Neural cell (in vitro differentiated cells): ENCODE results near the gene ANO3. TPM values are rescaled to one million over a fixed set of nuclear protein-coding genes. Genes with fewer than 3 reads are reported as not detected.

ENCODE experiments used
- H2AFZ ChIP-seq: fragments of 200-600, 300-800 bp; sonication (generic), shearing (Covaris generic); 2 replicates; pipeline ENCODE4 v1.6.0; 2014; ENCODE audit warnings: low read depth, mild to moderate bottlenecking, antibody characterized with exemption, low read length, moderate library complexity
- H3F3A ChIP-seq: fragments of 200-600 bp; shearing (Covaris generic); 2 replicates; pipeline ENCODE4 v1.6.1; 2016; ENCODE audit warnings: mild to moderate bottlenecking, moderate library complexity, mixed read lengths, antibody characterized with exemption, low read length; ENCODE audit not compliant: insufficient read depth, poor library complexity, severe bottlenecking
- H3K27ac ChIP-seq: fragments of 200-600, 300-800 bp; sonication (generic), shearing (Covaris generic); 2 replicates; pipeline ENCODE4 v1.5.1; 2014; ENCODE audit warnings: mild to moderate bottlenecking, low read length, moderate library complexity
- H3K27me3 ChIP-seq: fragments of 300-800, 200-600 bp; sonication (generic), shearing (Covaris generic); 2 replicates; pipeline ENCODE4 v1.6.0; 2014; ENCODE audit warnings: mild to moderate bottlenecking, low read depth, low read length, moderate library complexity; ENCODE audit not compliant: insufficient read depth
- H3K36me3 ChIP-seq: fragments of 300-800, 200-600 bp; sonication (generic), shearing (Covaris generic); 2 replicates; pipeline ENCODE4 v1.5.1; 2014; ENCODE audit warnings: mild to moderate bottlenecking, antibody characterized with exemption, low read length, moderate library complexity; ENCODE audit not compliant: insufficient read depth
- H3K4me2 ChIP-seq: fragments of 300-800, 200-600 bp; sonication (generic), shearing (Covaris generic); 2 replicates; pipeline ENCODE4 v1.6.0; 2014; ENCODE audit warnings: mild to moderate bottlenecking, low read length
- H3K4me3 ChIP-seq: fragments of 300-800, 200-600 bp; sonication (generic), shearing (Covaris generic); 2 replicates; pipeline ENCODE4 v1.5.1; 2014; ENCODE audit warnings: mild to moderate bottlenecking, low read length, moderate library complexity
- H3K79me2 ChIP-seq: fragments of 200-600 bp; shearing (Covaris generic); replicated peaks from 2 replicates; pipeline ENCODE4 v1.6.0; 2014; ENCODE audit warnings: mild to moderate bottlenecking, low read length, moderate library complexity; ENCODE audit not compliant: insufficient read depth
- H3K9ac ChIP-seq: fragments of 300-800, 200-600 bp; sonication (generic), shearing (Covaris generic); 2 replicates; pipeline ENCODE4 v1.6.1; 2016; ENCODE audit warnings: mild to moderate bottlenecking, low read length, mixed read lengths
- H3K9me2 ChIP-seq: fragments of 200-600 bp; shearing (Covaris generic); 2 replicates; pipeline ENCODE4 v1.6.1; 2016; ENCODE audit warnings: mild to moderate bottlenecking, low read length, mixed read lengths; ENCODE audit not compliant: insufficient read depth
- H3K9me3 ChIP-seq: fragments of 200-600, 300-800 bp; sonication (generic), shearing (Covaris generic); 2 replicates; pipeline ENCODE4 v1.6.1; 2016; ENCODE audit warnings: mild to moderate bottlenecking, mixed run types, low read length, moderate library complexity, mixed read lengths
- H4K20me1 ChIP-seq: fragments of 200-600 bp; shearing (Covaris generic); 2 replicates; pipeline ENCODE4 v1.6.1; 2016; ENCODE audit warnings: mild to moderate bottlenecking, mixed run types; ENCODE audit not compliant: insufficient read depth
- CTCF ChIP-seq: fragments of 450-650 bp; IDR thresholded peaks from 2 replicates; pipeline ENCODE4 v1.5.1; 2014; ENCODE audit warnings: antibody characterized with exemption, mild to moderate bottlenecking, moderate library complexity; ENCODE audit not compliant: poor library complexity, severe bottlenecking
- EP300 ChIP-seq: fragments of 450-650 bp; conservative IDR thresholded peaks from 2 replicates; pipeline ENCODE4 v1.6.1; 2014; ENCODE audit warnings: antibody characterized with exemption, mild to moderate bottlenecking, moderate library complexity; ENCODE audit not compliant: poor library complexity, severe bottlenecking
- EZH2 ChIP-seq: fragments of 200-600, 300-800 bp; shearing (Covaris generic), sonication (generic); IDR thresholded peaks from 2 replicates; pipeline ENCODE4 v1.6.1; 2014; ENCODE audit warnings: antibody characterized with exemption, low read length, borderline replicate concordance, mild to moderate bottlenecking; ENCODE audit not compliant: insufficient read depth, poor library complexity, severe bottlenecking
- MXI1 ChIP-seq: fragments of 450-650 bp; conservative IDR thresholded peaks from 2 replicates; pipeline ENCODE4 v1.6.1; 2014; ENCODE audit warnings: antibody characterized with exemption, mild to moderate bottlenecking; ENCODE audit not compliant: poor library complexity, severe bottlenecking
- RAD21 ChIP-seq: fragments of 450-650 bp; conservative IDR thresholded peaks from 2 replicates; pipeline ENCODE4 v1.6.1; 2014; ENCODE audit warnings: antibody characterized with exemption, mild to moderate bottlenecking, moderate library complexity
- REST ChIP-seq: IDR thresholded peaks from 2 replicates; pipeline ENCODE4 v1.6.1; 2012; ENCODE audit warnings: borderline replicate concordance
- SMC3 ChIP-seq: fragments of 450-650 bp; conservative IDR thresholded peaks from 2 replicates; pipeline ENCODE4 v1.6.1; 2014; ENCODE audit warnings: antibody characterized with exemption, mild to moderate bottlenecking, moderate library complexity; ENCODE audit not compliant: poor library complexity
- TAF1 ChIP-seq: IDR thresholded peaks from 2 replicates; pipeline ENCODE4 v1.6.1; 2012; ENCODE audit warnings: low read depth
- polyA minus RNA-seq: library from RNA; depleted of rRNA, polyadenylated mRNA; stranded (reverse); fragments of >200 nt; gene quantifications from 2 replicates; pipeline ENCODE4 v1.2.3, GENCODE V29; 2014
- polyA plus RNA-seq: library from polyadenylated mRNA; depleted of rRNA; stranded (reverse); fragments of >200 nt; gene quantifications from 2 replicates; pipeline ENCODE4 v1.2.3, GENCODE V29; 2014

The ANO3 gene
- 0.08 TPM in 1 of 2 replicates, not detected in the other for polyA plus RNA-seq
- polyA minus RNA-seq, result 0.12 TPM in 1 of 2 replicates, not detected in the other

GRCh38 chr11:26331911-26332571, at the start of gene ANO3:
ANO3 (plus strand) TSS chr11:26332130; CDS start chr11:26332276, 146 bp downstream.
- no peaks in the 10 kb centered on the region for H3K27me3 ChIP-seq
- no peaks in the 10 kb centered on the region for H3K9me2 ChIP-seq
- H3F3A ChIP-seq, result no peaks in the 10 kb centered on the region
- H3K36me3 ChIP-seq, result no peaks in the 10 kb centered on the region
- H3K4me3 ChIP-seq, result peak within 1 kb of the TSS; percentile 65
- peak; percentile 63 for TF ChIP-seq RAD21
- TF ChIP-seq EZH2, result no peak
- TF ChIP-seq MXI1, result peak; percentile 55
- peak; percentile 10 for TF ChIP-seq EP300
- no peak for TF ChIP-seq REST
- TF ChIP-seq SMC3, result peak; percentile 68
- TF ChIP-seq CTCF, result peak; percentile 74
- H3K9me3 ChIP-seq, result no peaks in the 10 kb centered on the region
- H3K27ac ChIP-seq, result no peak within 1 kb of the TSS
- H4K20me1 ChIP-seq, result no peaks in the 10 kb centered on the region
- H3K79me2 ChIP-seq, result no peaks in the 10 kb centered on the region
- H3K4me2 ChIP-seq, result peak within 1 kb of the TSS; percentile 72
- H2AFZ ChIP-seq, result no peak within 1 kb of the TSS
- peak within 1 kb of the TSS; percentile 8 for H3K9ac ChIP-seq

GRCh38 chr11:26283852-26284408, 48.0 kb upstream of the ANO3 start:
- Histone ChIP-seq H3K4me2 (no peak overlapping the region), H3K9ac (no peak overlapping the region)

More at GRCh38 chr11:26283852-26284408, 48.0 kb upstream of the ANO3 start:
- Histone ChIP-seq H3K4me3 (no peak overlapping the region), H3K36me3 (no peaks in the 10 kb centered on the region), H3K9me2 (no peaks in the 10 kb centered on the region), H3K79me2 (no peaks in the 10 kb centered on the region), H3F3A (no peaks in the 10 kb centered on the region), H2AFZ (no peak overlapping the region), H3K27me3 (no peaks in the 10 kb centered on the region), H3K27ac (no peak overlapping the region), H3K9me3 (no peaks in the 10 kb centered on the region), H4K20me1 (no peaks in the 10 kb centered on the region)
- no peak for TF ChIP-seq CTCF
- no peak for TF ChIP-seq SMC3
- no peak for TF ChIP-seq TAF1
- no peak for TF ChIP-seq RAD21
